Measurements from ENCODE around the gene CETN1.

- TF ChIP-seq CTBP1 (IDR thresholded peaks at IDR 0.05; ENCODE audit: borderline replicate concordance) (no peak), ZNF384 (IDR thresholded peaks at IDR 0.05) (no peak), SP1 (IDR thresholded peaks at IDR 0.05) (no peak), NFRKB (IDR thresholded peaks at IDR 0.05) (no peak), BHLHE40 (IDR thresholded peaks at IDR 0.05; ENCODE audit: borderline replicate concordance) (no peak), TARDBP (IDR thresholded peaks at IDR 0.05) (no peak), SUZ12 (IDR thresholded peaks at IDR 0.05) (no peak), ARNT (IDR thresholded peaks at IDR 0.05) (no peak), ELF4 (IDR thresholded peaks at IDR 0.05) (no peak)
Observed at GRCh38 chr18:595068-595467, 14.9 kb downstream of the CETN1 start.

Measured in HEK293T (cell line).